GM19193 (cell line): Measurements from ENCODE around the gene LINC01488.

Source experiments
- POLR2A ChIP-seq: IDR thresholded peaks from 4 replicates; pipeline ENCODE4 v1.6.1; 2011; ENCODE audit not compliant: insufficient read depth, insufficient read length; ENCODE audit errors: extremely low read depth

The LINC01488 gene

DNA sequence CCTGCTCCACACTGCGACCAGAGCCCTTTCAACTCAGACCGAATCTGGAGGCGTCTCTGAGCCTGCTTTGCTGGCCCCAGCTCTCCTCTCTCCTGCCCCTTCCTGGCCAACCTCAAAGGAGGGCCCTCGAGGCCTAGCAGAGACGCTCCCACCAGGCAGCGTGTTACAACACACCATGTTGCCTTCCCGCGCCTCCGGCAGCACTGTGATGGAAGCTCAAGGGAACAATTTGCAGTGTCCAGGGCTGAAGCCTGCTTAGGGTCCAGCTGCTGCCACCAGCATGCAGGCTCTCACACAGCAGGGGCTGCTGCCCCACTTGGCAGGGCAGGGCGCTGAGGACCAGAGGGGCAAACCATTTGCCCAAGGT is 18.4 kb downstream of the LINC01488 start:
- no peak for TF ChIP-seq POLR2A

DNA sequence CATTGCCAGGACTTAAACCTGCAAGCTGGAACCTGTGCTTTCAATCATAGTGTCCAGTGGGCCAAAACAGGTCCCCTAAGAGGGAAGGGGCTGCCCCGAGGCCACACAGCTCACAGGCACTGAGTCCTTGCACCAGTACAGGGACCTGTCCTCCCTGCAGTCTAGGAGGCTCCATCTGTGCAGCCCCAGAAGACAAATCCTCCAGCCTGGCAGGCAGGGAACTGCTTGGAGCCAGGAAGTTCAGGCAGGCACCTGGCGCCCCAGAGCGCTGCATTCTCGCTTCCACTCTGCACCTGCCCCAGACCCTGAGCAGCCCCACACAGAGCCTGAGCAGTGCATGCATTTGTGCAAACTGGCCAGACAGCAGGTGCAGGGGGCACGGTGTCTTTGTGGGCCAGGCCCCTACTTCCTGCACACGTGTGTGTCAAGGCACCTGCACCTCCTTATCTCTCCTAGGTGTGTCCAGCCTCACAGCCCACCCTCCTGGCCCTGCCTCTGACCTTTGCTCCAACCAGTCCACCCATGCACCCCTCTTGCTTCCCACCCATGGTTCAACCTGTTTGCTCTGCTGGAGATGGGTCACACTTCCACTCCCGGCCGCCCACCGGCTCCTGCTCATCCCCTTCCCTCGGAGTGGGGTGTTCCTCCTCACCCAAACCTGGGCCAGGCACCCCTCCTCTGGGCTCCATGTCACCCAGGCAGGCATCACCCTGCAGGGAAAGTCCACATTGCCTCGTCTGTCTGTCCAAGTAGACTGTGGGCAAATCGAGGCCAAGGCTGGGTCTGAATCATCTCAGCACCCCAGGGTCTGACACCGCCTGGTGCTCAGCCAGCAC is 19.0 kb downstream of the LINC01488 start:
- no peak for TF ChIP-seq POLR2A

GRCh38 chr11:69501121-69501489 is 19.6 kb downstream of the LINC01488 start:
- TF ChIP-seq POLR2A, result no peak

DNA sequence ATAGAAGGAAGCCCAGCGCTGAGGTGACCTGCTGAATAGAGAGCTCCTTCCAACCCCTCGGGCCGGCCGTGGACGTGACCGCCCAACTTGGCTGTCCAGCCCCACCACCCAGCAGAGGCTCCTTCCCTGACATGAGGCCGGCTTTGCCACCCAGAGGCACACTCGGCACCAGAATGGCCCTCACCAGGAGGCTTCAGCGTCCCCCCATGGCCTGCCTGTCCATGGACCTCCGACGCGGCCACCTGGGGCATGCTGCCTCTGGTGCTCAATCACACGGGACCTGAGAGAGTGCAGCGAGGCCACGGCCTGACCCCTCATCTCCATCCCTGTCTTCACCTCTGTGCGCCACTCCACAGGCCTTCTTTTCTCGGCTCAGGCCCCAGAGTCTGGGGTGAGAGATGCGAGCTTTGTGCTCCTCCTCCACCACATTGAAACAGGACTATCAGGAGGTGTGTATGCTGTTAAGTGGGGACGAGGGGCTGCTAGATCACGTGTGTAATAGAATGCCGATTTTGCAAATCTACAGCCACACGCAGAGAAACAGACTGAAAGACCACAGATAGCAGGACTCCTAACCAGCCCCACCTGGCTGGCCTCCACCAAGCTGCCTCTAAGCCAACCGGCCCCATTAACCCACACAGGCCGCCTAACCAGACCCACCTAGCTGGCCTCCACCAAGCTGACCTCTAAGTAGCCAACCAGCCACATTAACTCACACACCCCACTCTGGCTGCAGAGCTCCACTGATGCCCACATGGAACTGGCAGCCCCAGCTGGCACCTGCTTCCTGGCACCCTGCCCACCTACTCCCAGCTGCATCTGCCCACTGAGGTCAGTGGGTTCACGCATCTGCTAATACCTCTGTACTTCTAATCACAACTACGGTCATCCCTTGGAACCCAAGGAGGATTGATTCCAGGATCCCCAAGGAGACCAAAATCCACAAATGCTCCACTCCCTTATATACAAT is 20.7 kb downstream of the LINC01488 start:
- no peak for TF ChIP-seq POLR2A

- TF ChIP-seq POLR2A, result no peak
Observed at GRCh38 chr11:69504127-69504526, 22.7 kb downstream of the LINC01488 start.

GRCh38 chr11:69504576-69505335 is 23.3 kb downstream of the LINC01488 start:
- TF ChIP-seq POLR2A, result no peak

- no peak for TF ChIP-seq POLR2A
Observed at GRCh38 chr11:69508974-69509373, 27.5 kb downstream of the LINC01488 start.

- TF ChIP-seq POLR2A, result no peak
Observed at GRCh38 chr11:69509381-69509780, 27.9 kb downstream of the LINC01488 start.

DNA sequence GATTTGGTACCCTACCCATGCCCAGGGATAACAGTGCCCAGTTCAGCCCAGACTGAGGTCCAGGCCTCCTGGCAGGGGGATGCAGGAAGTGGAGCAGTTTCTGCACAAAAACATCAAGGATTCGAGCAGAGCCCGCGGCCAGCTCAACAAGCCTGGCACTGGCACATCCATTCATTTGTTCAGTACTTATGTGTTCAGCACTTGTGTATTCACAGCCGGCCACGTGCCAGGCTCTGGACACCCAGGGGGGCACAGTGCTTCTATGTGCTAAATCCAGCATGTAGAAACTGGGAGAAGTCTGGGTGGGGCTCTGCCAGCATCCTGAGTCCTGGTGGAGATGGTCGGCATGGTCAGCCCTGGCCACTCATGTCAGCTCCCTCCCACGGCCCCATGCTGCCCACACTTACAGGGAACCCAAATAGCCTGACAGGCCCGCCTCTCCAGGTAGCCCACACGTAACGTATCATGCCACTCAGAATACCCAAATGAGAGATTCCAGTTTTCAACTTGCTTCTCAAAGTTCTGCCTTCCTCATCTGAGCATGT is 28.5 kb downstream of the LINC01488 start:
- no peak for TF ChIP-seq POLR2A

GRCh38 chr11:69510471-69511357 is 29.3 kb downstream of the LINC01488 start:
- TF ChIP-seq POLR2A, result no peak

DNA sequence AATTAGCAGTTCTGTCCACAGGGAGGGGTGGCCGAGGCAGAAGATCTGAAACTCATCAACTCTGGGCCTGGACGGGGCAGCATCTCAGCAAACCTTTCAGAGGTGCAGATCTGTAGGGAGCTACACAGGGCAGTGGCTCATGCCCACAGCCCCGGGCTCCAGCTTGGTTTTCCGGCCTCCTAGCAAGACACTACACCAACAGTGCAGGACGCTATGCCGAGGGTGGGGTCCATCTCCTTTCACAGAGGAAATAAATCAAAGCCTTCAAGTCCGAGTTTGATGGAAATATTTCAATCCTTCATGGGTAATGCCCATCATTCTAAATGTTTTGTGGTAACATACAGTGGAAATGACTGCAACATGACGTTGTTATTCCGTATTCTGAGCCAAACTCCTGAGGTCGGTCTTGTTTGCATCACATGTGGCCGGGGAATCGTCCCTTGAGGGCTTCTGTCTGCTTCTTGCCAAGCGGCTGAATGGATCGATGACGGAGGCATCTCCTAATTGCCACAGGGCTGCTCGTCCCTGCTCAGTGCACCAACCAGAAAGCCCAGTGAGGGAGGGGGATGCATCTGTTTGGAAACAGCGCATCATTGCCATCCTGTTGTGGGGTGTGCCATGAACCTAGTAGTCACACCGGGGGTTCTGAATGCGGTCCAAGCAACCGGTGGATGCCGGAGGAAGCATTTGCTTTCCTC is 30.0 kb downstream of the LINC01488 start:
- no peak for TF ChIP-seq POLR2A

GRCh38 chr11:69512136-69512535 is 30.7 kb downstream of the LINC01488 start:
- TF ChIP-seq POLR2A, result no peak

DNA sequence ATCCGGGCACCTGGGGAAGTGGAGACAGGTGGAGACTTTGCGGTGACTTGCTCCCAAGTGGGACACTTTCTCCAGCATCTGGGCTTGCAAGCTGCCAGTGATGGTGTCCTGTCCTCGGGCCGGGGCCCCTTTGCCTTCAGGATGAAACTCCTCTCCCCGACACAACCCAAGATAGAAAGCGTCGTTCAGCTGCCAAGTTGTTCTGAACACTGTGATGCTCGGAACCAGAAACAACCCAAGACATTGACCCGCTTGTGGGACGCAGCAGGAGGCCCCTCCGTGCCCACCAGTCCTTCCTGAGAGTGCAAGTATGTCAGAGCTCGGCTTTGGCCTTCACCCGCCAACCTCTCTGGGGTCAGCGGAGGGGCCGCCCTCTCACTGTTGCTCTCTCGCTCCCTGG is 31.3 kb downstream of the LINC01488 start:
- TF ChIP-seq POLR2A, result no peak
